GM19193 (cell line): ENCODE data around the gene CASQ1.

ENCODE experiments used
- POLR2A ChIP-seq: IDR thresholded peaks from 4 replicates; pipeline ENCODE4 v1.6.1; 2011; ENCODE audit not compliant: insufficient read depth, insufficient read length; ENCODE audit errors: extremely low read depth

CASQ1 gene

DNA sequence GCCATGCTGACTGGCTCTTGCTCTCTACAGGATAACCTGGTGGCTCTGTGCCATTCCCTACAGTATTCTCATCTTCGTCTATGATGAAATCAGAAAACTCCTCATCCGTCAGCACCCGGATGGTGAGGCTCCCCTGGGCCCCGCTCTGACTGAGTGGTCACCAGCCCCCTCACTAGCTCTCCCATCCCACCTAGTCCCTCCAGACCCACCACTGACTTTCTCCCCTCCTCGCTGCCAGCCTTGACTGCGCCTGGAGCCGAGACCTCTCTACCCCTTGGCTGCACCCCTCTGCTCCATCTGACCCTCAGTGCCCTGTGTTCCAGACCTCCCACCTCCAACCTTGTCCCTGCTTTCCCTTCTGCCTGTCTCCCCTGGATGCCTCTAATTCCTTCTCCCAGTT lies 4.1 kb upstream of the CASQ1 start:
- no peak for TF ChIP-seq POLR2A

DNA sequence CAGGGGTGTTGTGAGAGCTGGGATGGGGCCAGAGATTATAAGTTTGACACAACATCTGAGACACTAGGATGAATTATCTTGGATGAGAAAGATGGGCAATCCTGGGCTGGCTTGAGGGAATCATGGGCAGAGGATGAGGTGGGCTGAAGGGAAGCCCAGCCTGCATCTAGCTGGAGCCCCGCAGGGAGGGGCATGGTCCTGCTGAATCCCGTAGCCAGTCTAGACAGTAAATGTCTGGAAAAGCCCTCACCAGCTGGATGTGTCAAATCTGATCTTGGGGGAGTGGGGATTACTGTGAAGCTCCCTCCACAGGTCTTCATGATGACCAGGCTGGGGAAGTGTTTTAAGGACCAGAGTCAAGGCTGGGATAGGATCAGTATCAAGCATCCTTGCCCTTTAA lies 3.6 kb upstream of the CASQ1 start:
- TF ChIP-seq POLR2A: no peak

DNA sequence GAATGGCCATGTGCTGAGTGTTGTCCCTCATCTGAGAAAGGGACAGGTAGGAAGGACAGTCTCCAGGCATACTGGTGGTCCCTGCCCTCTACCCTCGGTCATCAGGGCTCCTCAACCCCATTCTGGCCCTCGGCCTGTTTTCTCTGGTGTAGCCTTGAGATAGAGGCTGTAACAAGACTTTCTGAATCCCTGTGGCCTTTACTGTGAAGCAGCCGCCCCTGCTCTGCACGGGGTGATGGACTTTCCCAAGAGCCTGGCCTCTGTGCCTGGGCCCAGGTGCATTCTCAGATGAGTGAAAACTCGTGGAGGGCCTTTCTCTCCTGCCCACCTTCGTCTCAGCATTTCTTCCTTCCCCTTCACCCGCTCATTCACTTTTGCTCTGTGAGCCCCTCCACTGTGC lies 3.0 kb upstream of the CASQ1 start:
- no peak for TF ChIP-seq POLR2A

DNA sequence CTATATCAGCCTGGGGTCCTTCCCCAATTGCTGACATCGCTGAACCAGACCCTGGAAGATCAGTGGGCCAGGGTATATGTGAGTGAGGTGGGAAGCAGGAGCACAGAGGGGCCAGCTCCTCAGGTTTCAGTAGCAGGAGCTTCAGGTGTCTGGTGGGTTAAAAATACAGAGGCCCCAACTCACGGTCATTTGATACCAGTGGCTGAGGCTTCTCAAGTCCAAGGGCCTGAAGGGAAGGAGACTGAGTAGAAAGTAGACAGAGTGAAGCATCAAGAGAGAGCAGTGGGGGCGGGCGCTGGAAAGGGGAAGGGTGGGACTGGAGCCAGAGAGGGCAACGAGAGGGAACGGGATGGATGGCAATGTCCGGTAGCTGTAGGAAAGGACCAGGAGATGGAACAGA lies 2.0 kb upstream of the CASQ1 start:
- no peak for TF ChIP-seq POLR2A

DNA sequence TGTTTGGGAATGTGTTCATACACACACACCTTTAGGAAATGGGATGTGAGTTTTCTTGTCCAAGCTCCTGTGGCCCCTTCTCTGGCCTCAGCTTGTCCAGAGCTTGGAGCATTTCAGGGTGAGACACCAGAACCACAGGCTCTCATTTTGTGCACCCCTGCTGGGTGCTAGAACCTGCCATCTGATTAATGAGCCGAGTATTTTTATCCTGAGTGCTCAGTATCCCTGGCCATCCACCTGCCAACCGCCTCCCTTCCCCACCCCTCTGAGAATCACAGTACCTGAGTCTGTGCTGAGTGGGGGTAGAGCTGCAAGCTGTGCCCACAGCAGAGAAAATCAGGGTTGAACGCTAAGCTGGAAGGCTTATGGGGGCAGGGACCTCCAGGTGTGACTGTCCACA lies 1.4 kb downstream of the CASQ1 start:
- no peak for TF ChIP-seq POLR2A

DNA sequence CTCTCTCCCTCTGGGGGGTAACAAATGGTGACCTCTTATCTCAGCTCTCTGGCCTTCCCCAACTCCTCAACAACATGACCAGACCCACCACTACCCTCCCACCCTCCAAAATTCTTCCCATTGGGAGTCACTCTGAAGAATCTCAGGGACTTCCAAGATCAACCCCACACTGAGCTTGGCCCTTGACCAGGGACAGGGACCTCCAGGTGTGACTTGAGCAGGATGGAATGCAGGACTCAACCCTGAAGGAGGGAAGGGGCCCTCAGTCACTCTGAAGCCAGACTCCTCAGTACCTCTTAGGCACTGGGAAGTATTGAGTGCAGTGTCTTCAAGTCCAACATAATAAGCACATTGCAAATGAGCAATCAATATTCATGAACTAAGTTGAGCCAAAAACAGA lies 1.9 kb downstream of the CASQ1 start:
- no peak for TF ChIP-seq POLR2A

DNA sequence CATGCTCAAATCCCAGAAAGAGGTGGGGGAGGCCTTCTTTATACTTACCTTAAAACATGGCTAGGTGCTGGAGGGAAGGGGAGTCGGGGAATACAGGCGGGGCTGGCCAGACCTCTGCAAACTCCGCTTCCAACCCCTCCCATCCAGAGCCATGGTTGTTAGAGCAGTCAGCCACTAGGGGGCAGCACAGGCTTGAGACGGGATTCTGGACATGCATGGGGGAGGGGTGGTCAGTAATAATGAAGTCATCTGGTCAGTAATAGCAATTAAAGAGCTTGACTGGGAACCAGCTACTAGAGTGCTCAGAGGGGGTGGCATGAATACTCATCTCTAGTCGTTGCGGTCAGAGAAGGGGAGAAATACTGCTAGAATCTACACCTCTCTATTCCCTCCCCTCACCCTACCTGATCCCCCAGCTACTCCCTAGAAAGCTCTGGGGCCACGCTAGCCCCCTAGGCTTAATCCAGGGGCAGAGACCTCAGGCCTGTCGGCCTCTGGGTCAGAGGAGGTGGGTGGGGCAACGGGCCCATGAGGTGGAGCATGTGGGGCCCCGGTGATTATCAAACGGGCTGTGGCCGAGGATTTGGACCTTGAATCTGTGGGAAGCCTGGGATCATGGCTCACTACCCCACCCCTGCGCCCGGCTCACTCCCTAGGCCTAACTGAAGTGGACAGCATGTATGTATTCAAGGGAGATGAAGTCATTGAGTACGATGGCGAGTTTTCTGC lies 2.9 kb downstream of the CASQ1 start:
- TF ChIP-seq POLR2A: no peak

DNA sequence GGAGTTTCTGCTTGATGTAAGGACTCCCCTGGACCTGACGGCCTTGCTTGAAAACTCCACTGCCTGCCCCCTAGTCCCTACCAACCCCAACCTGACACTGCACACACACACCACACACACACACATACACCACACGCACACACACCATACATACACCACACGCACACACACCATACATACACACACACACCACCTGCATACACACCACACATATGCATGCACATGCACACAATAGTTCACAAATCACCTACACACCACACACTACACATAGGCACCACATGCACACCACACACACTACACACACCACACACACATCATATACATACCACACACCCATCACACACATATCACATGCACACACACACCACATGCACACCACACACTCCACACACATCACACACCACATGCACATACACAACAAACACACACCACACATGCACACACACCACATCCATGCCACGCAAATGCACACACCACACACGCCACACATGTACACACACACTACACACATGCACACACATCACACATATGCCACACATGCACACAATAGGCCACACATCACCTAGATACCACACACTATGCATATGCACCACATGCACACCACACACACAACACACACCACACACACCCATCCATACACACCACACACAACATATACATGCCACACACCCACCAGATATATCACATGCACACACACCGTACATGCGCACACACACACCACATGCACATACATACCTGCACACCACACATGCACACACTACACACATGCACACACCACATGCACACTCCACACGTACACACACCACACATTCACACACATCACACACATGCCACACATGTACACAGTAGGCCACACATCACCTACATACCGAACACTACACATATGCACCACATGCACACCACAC lies 3.7 kb downstream of the CASQ1 start:
- TF ChIP-seq POLR2A: no peak

DNA sequence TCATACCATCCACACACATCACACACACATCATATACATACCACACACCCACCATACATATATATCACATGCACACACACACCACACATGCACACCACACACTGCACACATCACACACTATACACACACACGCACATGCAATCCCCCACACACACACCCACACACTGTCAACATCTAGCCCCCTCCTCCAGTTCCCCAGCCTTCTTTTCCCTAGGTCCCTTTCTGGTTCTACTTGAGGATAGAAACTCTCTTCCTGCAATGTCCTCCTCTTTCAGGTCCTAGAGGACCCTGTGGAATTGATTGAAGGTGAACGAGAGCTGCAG lies 4.3 kb downstream of the CASQ1 start:
- no peak for TF ChIP-seq POLR2A

DNA sequence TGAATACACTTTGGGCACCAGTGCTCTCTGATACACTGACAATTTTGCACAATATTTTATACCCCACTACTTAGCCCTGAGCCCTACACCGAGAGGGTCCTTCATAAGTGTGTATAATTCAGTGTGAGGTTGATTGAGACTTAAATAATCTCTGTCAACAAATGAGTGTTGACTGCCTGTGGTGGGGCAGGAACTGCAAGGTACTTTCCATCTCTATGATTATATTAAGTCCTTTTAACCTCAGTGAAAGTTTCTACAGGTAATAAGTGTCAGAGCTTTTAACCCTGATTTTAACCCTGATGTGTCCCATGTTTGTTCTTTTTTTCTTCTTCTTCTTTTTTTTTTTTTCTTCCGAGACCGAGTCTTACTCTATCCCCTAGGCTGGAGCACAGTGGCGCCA lies 5.8 kb downstream of the CASQ1 start:
- no peak for TF ChIP-seq POLR2A

DNA sequence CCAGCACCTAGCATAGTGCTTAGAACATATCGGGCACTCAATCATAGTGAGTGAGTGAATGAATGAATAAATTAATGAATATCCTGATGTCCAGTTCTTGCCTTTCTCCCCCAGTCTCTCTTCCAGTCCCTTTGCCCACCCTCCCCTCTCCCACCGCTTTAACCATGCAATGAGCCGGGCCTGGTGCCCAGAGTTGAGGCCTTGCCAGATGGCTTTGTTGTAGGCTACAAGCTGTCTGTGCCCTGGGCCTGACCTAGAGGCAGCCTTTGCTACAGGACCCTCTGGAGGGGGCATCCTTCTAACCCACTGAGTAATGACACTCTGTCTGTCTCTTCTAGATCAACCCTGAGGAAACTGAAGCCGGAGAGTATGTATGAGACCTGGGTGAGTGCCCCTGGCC lies 6.9 kb downstream of the CASQ1 start:
- no peak for TF ChIP-seq POLR2A

DNA sequence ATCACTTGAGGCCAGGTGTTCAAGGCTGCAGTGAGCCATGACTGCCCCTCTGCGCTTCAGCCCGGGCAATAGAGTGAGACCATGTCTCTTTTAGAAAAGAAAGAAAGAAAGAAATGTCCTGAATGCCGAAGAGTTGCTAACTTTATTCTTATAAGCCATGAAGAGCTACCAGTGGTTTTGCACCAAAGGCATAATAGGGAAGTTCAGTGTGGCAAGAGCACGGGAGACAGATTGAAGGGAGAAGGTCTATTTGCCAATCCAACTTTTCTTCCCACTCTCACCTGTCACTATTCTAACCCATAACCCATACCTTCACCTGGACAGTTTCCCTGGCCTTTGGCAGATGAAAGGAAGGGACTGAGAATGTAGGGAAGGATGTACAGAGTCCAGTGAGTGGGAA lies 10.4 kb downstream of the CASQ1 start:
- no peak for TF ChIP-seq POLR2A

DNA sequence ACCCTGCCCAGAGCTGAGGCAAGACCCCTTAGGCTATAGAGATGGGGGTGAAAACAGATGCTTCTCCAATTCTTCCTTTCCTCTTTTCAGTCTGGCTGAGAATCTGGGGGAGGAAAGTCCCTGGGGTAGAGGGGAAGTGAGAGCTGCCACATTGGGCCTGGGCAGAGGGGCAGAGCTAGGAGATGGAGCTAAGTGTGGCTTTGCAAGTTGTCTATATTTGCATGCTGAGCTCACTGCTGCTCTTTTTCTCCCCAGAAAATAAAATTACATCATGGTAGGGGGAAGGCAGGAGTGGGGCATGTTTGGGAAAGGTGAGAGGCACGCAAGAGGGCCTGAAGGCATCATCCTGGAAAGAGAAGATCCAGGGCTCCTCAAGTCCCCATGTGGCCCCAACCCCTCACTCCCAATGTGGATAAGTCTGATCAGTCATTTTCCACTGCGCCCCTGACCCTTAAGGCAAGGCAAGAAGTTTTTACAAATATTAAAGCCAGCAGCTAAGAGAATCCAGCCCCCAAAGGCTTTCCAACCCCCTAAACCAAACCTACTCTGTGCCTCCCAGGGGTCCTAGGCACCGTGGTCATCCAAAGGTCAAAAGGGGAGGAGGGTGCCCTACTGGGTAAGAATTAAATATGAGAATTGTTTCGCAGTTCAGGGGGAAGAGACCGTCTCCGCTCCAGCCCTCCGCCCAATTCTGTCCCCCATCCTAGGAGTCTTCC lies 14.3 kb downstream of the CASQ1 start:
- TF ChIP-seq POLR2A: no peak

DNA sequence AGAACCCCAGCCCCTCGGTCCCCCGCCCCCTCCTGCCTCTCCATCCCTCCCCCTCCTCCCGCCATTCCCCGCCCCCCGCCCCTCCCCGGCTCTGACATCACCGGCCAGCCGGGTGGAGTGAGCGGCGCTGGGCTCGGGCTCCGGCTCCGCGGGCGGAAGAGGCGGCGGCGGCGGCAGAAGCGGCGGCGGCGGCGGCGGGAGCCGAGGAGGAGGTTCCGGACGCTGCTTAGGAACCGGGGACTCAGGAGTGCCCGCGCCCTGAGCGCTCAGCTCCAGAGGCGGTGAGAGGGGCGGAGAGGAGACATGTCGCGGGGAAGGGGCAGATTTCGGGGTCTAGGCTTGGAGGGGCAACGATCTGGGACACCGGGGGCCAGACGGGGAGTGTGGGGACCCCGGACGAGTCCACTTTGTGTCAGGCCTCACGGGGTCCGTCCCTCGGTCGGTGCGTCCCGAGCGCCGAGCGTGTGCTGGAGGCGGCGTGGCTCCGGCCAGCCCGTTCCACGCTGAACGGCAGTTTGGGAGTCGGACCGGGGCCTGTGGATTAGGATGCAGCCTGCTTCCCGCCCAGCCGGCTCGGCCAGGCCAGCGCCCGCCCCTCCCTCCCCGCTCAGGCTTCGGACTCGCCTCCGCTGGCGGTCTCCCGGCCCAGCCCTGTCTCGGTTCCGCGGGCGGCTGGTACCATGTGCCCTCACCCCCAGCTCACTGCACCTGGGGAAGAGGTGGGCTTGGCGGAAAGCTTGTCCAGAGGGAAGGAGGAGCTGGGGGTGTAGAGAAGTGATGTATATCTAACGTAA lies 15.1 kb downstream of the CASQ1 start, which contains the start of gene PEA15:
TSS of gene PEA15 (plus strand) at position 143 of the 794 bp plus-strand sequence. CDS start 6,161 bp downstream, outside the sequence.
- peak; percentile 61 for TF ChIP-seq POLR2A

DNA sequence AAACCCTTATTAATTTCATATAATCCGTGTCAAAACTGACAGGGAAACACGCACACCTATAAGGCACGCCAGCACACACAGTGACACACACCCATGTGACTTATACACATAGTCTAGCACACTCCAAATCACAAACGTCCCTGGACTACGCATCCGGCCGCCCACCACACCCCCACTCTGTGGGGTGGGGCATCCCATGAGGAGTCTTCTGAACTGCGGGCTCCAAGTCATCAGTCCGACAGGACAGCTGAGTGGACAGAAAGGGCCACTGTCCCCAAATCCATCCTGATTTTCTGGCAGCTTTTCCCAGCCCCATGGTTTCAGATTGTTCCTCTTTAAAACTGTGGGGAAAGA lies 15.6 kb downstream of the CASQ1 start:
- TF ChIP-seq POLR2A: no peak
